ENCODE results near the gene RPL18. TPM values are rescaled to one million over a fixed set of nuclear protein-coding genes. Genes with fewer than 3 reads are reported as not detected.
A peak's percentile ranks its signal among the peaks of the same experiment; 100 is the strongest.

RPL18 gene
- total RNA-seq, 4 donors from 2014 or later: 1,223 to 1,420 (median 1,299) TPM

GRCh38 chr19:48595833-48596232, 23.1 kb downstream of the RPL18 start:
- Histone ChIP-seq H3K4me1 (no peaks in the 10 kb centered on the region), H3K27ac (no peak overlapping the region), H3K27me3 (no peaks in the 10 kb centered on the region), H3K4me3 (no peak overlapping the region), H3K36me3 (no peaks in the 10 kb centered on the region), H3K9me3 (no peaks in the 10 kb centered on the region)
- ATAC-seq (no peak), DNase-seq (no peak)
- intact Hi-C loops (cut with DNase I; ENCODE audit: low total_unique reads): no loop called here
- in situ Hi-C loops (cut with MboI; ENCODE audit: low sequenced_read_pairs in 4 of 4): loop anchor here in 2 of 4 donors (25.0 kb wide), 1 partner anchor 284 kb away; a partner anchor contains a TSS
- TF ChIP-seq CTCF (IDR thresholded peaks at IDR 0.05 in 4 of 5, conservative IDR thresholded peaks at IDR 0.05 in 1 of 5) (no peak), POLR2A (IDR thresholded peaks at IDR 0.05) (no peak)

- intact Hi-C loops (cut with DNase I; ENCODE audit: low total_unique reads) (no loop called here), in situ Hi-C loops (cut with MboI; ENCODE audit: low sequenced_read_pairs in 4 of 4) (loop anchor here in 2 of 4 donors (25.0 kb wide), 1 partner anchor 283 kb away; a partner anchor contains a TSS)
- no peak for ATAC-seq
Observed at GRCh38 chr19:48595171-48595570, 23.8 kb downstream of the RPL18 start.

GRCh38 chr19:48591021-48591420, 28.0 kb downstream of the RPL18 start:
- ATAC-seq: no peak
- H3K27me3 ChIP-seq: no peaks in the 10 kb centered on the region
- H3K36me3 ChIP-seq: no peaks in the 10 kb centered on the region
- no peak overlapping the region for H3K4me3 ChIP-seq
- in situ Hi-C loops (cut with MboI; ENCODE audit: low sequenced_read_pairs in 4 of 4) (loop anchor here in 2 of 4 donors (25.0 kb wide), 1 partner anchor 279 kb away; a partner anchor contains a TSS), intact Hi-C loops (cut with DNase I; ENCODE audit: low total_unique reads) (no loop called here)
- TF ChIP-seq POLR2A (IDR thresholded peaks at IDR 0.05): no peak
- no peak for TF ChIP-seq CTCF (IDR thresholded peaks at IDR 0.05 in 4 of 5, conservative IDR thresholded peaks at IDR 0.05 in 1 of 5)
- peaks cover 0 to 5% of the 10 kb centered on the region in 2 donors for H3K4me1 ChIP-seq
- no peak overlapping the region for H3K27ac ChIP-seq
- no peak for DNase-seq
- H3K9me3 ChIP-seq: no peaks in the 10 kb centered on the region

More at GRCh38 chr19:48595171-48595570, 23.8 kb downstream of the RPL18 start:
- TF ChIP-seq CTCF (IDR thresholded peaks at IDR 0.05 in 4 of 5, conservative IDR thresholded peaks at IDR 0.05 in 1 of 5): no peak
- no peak for TF ChIP-seq POLR2A (IDR thresholded peaks at IDR 0.05)
- Histone ChIP-seq H3K4me1 (no peaks in the 10 kb centered on the region), H3K9me3 (no peaks in the 10 kb centered on the region), H3K27ac (no peak overlapping the region), H3K4me3 (no peak overlapping the region), H3K36me3 (no peaks in the 10 kb centered on the region), H3K27me3 (no peaks in the 10 kb centered on the region)
- no peak for DNase-seq

GRCh38 chr19:48588670-48589401, 30.1 kb downstream of the RPL18 start:
- intact Hi-C loops (cut with DNase I; ENCODE audit: low total_unique reads) (loop anchor here (2.0 to 5.0 kb wide), 2 partner anchors 24 to 267 kb away; a partner anchor contains a TSS), in situ Hi-C loops (cut with MboI; ENCODE audit: low sequenced_read_pairs in 4 of 4) (loop anchor here in 2 of 4 donors (5.0 to 25.0 kb wide), 2 partner anchors 97 to 277 kb away; a partner anchor contains a TSS)
- H3K27ac ChIP-seq: peak overlapping the region in 1 of 4 donors; percentile 32
- no peaks in the 10 kb centered on the region for H3K27me3 ChIP-seq
- no peaks in the 10 kb centered on the region for H3K9me3 ChIP-seq
- peak; percentile 67 to 72 for ATAC-seq
- no peak for TF ChIP-seq POLR2A (IDR thresholded peaks at IDR 0.05)
- TF ChIP-seq CTCF (IDR thresholded peaks at IDR 0.05 in 4 of 5, conservative IDR thresholded peaks at IDR 0.05 in 1 of 5): peak; percentile 74 to 98 (median 93)
- peak overlapping the region; percentile 41 to 50 (median 49) for H3K4me3 ChIP-seq
- no peaks in the 10 kb centered on the region for H3K36me3 ChIP-seq
- DNase-seq: peak; percentile 73 to 83
- H3K4me1 ChIP-seq: peaks cover 4 to 5% of the 10 kb centered on the region in 2 donors

Measured in gastrocnemius medialis (tissue), 4 donors.